Daoy (cell line): ENCODE data around the gene PLAAT3. TPM values are rescaled to one million over a fixed set of nuclear protein-coding genes. Genes with fewer than 3 reads are reported as not detected.
"Not testable (repeated sequence)": the region's sequence is repeated elsewhere in the genome, so short reads cannot be mapped to it uniquely, and the experiment has no call there.

ENCODE experiments used
- DNase-seq: peaks from one replicate; pipeline ENCODE4 v3.0.0-alpha.2; 2015; ENCODE audit warnings: low read depth
- total RNA-seq: library from RNA; depleted of rRNA; stranded (reverse); fragments of >200 nt; shearing (Covaris generic); gene quantifications from 2 replicates; pipeline ENCODE4 v1.2.3, GENCODE V29; 2014

The PLAAT3 gene
- total RNA-seq, 1 experiment from 2014 or later: 30.3 TPM

- peak; percentile 89 for DNase-seq
Observed at GRCh38 chr11:63567044-63567840, 47.0 kb downstream of the PLAAT3 start.

- no peak for DNase-seq
Observed at GRCh38 chr11:63564784-63565350, 49.4 kb downstream of the PLAAT3 start.

GRCh38 chr11:63564056-63564774 lies 50.0 kb downstream of the PLAAT3 start:
- no peak for DNase-seq

GRCh38 chr11:63563201-63564055 lies 50.8 kb downstream of the PLAAT3 start, which contains the start of gene PLAAT2:
TSS of gene PLAAT2 (minus strand) at chr11:63563379. CDS start at chr11:63563324, 55 bp downstream.
- no peak for DNase-seq

GRCh38 chr11:63560506-63561180 lies 53.6 kb downstream of the PLAAT3 start:
- peak; percentile 52 for DNase-seq

GRCh38 chr11:63558459-63559157 lies 55.6 kb downstream of the PLAAT3 start:
- no peak for DNase-seq

- DNase-seq: no peak
Observed at GRCh38 chr11:63557570-63557969, 56.7 kb downstream of the PLAAT3 start.

GRCh38 chr11:63556404-63557013 lies 57.7 kb downstream of the PLAAT3 start:
- no peak for DNase-seq

- DNase-seq: no peak
Observed at GRCh38 chr11:63554877-63555223, 59.4 kb downstream of the PLAAT3 start.

GRCh38 chr11:63553759-63554158 lies 60.5 kb downstream of the PLAAT3 start:
- DNase-seq: peak; percentile 17

- DNase-seq: no peak
Observed at GRCh38 chr11:63552921-63553320, 61.3 kb downstream of the PLAAT3 start.

- DNase-seq: no peak
Observed at GRCh38 chr11:63551889-63552266, 62.4 kb downstream of the PLAAT3 start.

GRCh38 chr11:63551091-63551888 lies 62.9 kb downstream of the PLAAT3 start:
- no peak for DNase-seq

GRCh38 chr11:63550156-63550700 lies 64.0 kb downstream of the PLAAT3 start:
- DNase-seq: not testable (repeated sequence)

- no peak for DNase-seq
Observed at GRCh38 chr11:63549411-63549810, 64.8 kb downstream of the PLAAT3 start.

- no peak for DNase-seq
Observed at GRCh38 chr11:63548178-63548577, 66.1 kb downstream of the PLAAT3 start.

- DNase-seq: no peak
Observed at GRCh38 chr11:63547061-63547460, 67.2 kb downstream of the PLAAT3 start.

- DNase-seq: no peak
Observed at GRCh38 chr11:63543711-63544110, 70.5 kb downstream of the PLAAT3 start.

- not testable (repeated sequence) for DNase-seq
Observed at GRCh38 chr11:63542506-63542905, 71.7 kb downstream of the PLAAT3 start.
